GM12874 (cell line): ENCODE measurements around the gene IFI16.

Experiments
- TF ChIP-seq, protein P1 (sequence below): IDR thresholded peaks from 2 replicates; pipeline ENCODE4 v1.5.1; 2011; ENCODE audit warnings: low read depth, mild to moderate bottlenecking, control low read depth, low read length, moderate library complexity; ENCODE audit not compliant: insufficient read depth

IFI16 gene

DNA sequence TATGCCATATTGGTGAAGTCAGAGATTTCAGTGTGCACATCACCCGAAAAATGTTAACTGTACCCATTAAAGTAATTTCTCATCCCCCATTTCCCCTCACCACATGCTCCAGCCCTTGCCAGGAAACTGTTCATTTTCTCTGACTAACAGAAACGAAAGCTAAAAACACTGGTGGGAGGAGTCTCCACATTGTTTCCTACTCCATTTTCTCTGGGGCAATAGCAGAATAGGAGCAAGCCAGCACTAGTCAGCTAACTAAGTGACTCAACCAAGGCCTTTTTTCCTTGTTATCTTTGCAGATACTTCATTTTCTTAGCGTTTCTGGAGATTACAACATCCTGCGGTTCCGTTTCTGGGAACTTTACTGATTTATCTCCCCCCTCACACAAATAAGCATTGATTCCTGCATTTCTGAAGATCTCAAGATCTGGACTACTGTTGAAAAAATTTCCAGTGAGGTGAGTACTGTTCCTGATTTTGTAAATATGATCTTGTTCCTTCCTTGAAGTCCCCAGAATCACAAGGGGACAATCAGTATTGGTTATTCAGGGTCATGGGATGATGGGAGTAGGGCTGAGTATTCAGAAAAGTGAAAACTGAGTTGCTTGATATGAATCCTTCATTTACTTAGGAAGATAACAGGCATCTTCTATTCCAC is at the start of gene IFI16:
TSS of gene IFI16 (plus strand) at position 204 of the 658 bp plus-strand sequence. CDS start 4,774 bp downstream, outside the sequence.
- TF ChIP-seq, protein P1, sequence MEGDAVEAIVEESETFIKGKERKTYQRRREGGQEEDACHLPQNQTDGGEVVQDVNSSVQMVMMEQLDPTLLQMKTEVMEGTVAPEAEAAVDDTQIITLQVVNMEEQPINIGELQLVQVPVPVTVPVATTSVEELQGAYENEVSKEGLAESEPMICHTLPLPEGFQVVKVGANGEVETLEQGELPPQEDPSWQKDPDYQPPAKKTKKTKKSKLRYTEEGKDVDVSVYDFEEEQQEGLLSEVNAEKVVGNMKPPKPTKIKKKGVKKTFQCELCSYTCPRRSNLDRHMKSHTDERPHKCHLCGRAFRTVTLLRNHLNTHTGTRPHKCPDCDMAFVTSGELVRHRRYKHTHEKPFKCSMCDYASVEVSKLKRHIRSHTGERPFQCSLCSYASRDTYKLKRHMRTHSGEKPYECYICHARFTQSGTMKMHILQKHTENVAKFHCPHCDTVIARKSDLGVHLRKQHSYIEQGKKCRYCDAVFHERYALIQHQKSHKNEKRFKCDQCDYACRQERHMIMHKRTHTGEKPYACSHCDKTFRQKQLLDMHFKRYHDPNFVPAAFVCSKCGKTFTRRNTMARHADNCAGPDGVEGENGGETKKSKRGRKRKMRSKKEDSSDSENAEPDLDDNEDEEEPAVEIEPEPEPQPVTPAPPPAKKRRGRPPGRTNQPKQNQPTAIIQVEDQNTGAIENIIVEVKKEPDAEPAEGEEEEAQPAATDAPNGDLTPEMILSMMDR, result no peak

DNA sequence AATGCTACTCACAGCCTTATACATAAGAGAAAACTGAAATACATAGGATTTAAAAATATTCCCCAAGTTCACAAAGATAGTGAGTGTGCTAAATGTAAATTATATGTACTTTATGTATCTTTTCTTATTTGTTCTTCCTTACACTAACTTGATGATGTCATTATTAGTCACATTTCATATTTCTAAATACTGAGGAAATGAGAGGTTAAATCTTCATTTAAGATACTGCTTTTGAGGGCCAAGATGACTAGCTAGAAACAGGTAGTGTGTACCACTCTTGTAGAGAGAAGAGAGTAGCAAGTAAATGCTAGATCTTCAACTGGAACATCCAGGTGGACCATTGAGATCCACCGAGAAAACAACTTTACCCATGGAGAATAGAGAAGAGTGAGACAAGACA is 48.5 kb upstream of the IFI16 start:
- TF ChIP-seq, protein P1, result no peak

DNA sequence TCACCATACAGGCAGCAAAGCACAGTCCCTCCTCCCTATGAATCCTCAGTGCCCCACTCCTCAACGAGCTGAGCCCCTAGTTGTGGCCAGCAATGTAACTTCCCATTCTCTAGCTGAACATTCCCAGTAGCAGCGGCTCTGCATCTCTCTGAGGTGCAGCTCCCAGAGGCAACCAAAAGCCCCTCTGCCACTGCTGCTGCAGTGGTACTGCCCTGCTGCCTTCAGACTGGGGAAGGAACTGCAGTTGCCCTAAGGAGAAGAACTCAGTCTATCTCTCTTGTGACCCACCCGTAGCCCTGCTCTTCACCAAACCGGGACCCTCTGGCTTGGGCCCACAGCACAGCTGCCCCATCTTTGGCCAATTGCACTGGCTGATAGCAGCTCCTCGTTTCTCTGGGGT is 46.7 kb upstream of the IFI16 start:
- TF ChIP-seq, protein P1, result no peak

DNA sequence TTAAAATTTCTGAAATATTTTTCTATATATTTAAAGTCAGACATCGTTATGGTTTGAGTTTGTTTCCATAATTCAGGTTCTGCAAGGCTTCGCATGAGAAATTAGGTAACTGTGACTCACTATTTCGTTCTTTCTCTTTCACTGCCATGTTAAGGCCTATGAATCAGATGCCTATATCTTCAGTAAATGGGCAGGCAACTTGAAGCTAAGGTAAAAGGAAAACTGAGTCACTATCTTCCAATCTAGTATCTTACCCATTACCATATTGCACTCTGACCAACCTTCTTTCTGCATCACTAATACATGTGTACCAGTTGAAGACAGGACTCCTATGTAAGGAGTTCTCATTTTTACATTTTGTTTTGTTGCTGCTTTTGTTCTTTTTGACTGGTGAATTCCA is 40.5 kb upstream of the IFI16 start:
- TF ChIP-seq, protein P1, result no peak

DNA sequence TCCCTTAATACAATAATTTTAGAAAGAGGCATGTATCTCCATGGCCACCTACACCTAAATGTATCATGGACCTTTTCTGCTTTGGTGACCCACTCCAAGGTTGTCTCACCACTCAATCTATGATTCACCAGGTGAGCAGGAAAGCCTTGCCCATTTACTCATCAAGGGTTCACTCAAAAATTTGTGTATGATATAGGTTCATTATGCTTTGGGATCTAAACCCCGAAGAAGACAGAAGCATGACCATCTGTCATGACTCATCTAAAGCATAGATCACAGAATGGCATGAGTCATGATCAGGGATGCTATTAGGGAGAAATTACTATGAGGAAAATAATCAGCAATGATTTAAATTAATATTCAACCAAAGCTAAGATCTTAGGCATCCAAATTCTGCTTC is 39.9 kb upstream of the IFI16 start:
- TF ChIP-seq, protein P1, result no peak

DNA sequence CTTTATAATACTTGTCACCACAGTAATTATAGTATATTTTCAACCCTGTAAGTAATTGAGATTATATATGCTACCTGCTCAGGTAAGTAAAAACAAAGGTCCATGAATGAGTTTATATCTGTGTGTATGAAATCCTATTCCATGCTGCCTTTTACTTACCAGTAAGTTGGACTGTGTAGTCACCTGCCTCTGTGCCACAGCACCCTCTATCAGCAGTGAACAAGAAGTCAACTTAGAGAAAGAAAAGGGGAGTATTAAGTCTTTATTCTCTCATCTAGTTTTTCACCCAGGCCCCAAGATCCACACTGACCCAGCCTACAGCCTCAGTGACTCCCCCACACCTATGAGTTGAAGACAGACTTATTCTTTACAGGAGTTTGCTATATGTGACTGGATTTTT is 36.9 kb upstream of the IFI16 start:
- TF ChIP-seq, protein P1, result peak; percentile 13; the same call in 1 of the 2 replicates

DNA sequence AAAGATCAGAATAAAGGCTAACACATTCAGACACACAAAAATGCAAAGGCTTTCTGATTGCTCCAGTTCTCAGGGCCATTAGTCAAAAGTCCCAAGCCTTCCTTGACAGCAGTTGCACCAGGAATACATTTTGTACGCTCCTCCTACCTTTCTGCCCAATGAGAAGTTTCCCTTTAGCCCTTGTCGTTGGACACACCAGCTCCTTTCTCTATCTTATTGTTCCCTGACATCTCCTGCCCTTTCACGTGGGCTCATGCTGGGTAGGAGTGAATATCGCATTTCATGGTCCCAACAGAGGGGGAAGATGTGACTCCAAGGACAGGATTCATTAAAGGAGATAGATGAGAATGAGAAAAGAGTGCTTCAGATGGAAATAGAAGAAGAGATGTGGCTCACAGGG is 33.5 kb upstream of the IFI16 start:
- TF ChIP-seq, protein P1, result no peak
